Transverse colon (tissue), 3 donors: Measurements from ENCODE around the gene BAG5.

ENCODE experiments used
- CTCF ChIP-seq, 5 experiments: fragments of 200-600 bp in 3 of 5; fragments of 450-650 bp in 2 of 5; sonication (generic) in 3 of 5; IDR thresholded peaks; 1 replicate in 2 of 5; 2 replicates in 3 of 5; pipeline ENCODE4 v1.5.1; 2016 to 2017; ENCODE audit warnings: antibody characterized with exemption in 5 of 5, inconsistent platforms in 3 of 5, mild to moderate bottlenecking in 2 of 5, moderate library complexity in 1 of 5
- EP300 ChIP-seq: sonication (generic); formaldehyde crosslinking; IDR thresholded peaks from one replicate; pipeline ENCODE4 v1.6.1; 2017; ENCODE audit warnings: antibody characterized with exemption, low read depth

DNA sequence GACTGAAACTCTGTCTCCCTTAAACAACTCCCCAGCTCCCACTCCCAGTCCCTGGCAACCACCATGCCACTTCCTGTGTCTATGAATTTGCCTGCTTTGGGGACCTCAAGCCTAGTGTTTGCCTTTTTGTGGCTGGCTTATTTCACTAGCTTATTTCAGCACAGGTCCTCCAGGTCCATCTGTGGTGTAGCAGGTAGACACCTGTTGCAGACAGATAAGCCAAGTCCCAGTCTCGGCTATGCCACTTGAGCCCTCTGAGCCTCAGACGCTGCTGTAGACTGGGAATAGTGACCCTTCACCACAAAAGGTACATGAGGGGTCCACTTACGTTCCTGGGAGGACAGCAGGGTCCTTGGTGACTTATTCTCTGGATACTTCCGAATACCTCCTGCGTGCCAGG, 42.2 kb upstream of the BAG5 start:
- no peak for TF ChIP-seq CTCF (IDR thresholded peaks at IDR 0.05)
- TF ChIP-seq EP300: no peak
